Stimulated activated naive CD8-positive, alpha-beta T cell treated with anti-CD3 and anti-CD28 coated beads, Interleukin-15, amount 100 ng/mL, for 72 hours (primary cell): ENCODE data around the gene KIF16B.
A peak's percentile ranks its signal among the peaks of the same experiment; 100 is the strongest.

Experiments
- ATAC-seq: fragments of 150-1000 bp; cut with Tn5 transposase; 2 replicates; pipeline ENCODE4 v1.10.0; 2021; ENCODE audit warnings: mild to moderate bottlenecking, moderate library complexity
- DNase-seq, 2 donors: peaks; one replicate each; pipeline ENCODE4 v3.0.0; 2021 to 2022
- H3K27ac Mint-ChIP-seq, 2 donors: one replicate each; pipeline ENCODE4 v1.8.0; 2022; ENCODE audit warnings: mild to moderate bottlenecking in 2 of 2, mixed read lengths in 2 of 2, moderate library complexity in 2 of 2
- H3K27me3 Mint-ChIP-seq: one replicate; pipeline ENCODE4 v1.8.0; 2022; ENCODE audit warnings: mixed read lengths
- H3K4me1 Mint-ChIP-seq: one replicate; pipeline ENCODE4 v1.8.0; 2022; ENCODE audit warnings: mild to moderate bottlenecking, mixed read lengths
- H3K4me3 Mint-ChIP-seq, 2 donors: one replicate each; pipeline ENCODE4 v1.8.0; 2022; ENCODE audit warnings: mild to moderate bottlenecking in 2 of 2, mixed read lengths in 2 of 2, moderate library complexity in 1 of 2
- H3K9me3 Mint-ChIP-seq, 2 donors: one replicate each; pipeline ENCODE4 v1.8.0; 2022; ENCODE audit warnings: mixed read lengths in 2 of 2

Gene KIF16B

DNA sequence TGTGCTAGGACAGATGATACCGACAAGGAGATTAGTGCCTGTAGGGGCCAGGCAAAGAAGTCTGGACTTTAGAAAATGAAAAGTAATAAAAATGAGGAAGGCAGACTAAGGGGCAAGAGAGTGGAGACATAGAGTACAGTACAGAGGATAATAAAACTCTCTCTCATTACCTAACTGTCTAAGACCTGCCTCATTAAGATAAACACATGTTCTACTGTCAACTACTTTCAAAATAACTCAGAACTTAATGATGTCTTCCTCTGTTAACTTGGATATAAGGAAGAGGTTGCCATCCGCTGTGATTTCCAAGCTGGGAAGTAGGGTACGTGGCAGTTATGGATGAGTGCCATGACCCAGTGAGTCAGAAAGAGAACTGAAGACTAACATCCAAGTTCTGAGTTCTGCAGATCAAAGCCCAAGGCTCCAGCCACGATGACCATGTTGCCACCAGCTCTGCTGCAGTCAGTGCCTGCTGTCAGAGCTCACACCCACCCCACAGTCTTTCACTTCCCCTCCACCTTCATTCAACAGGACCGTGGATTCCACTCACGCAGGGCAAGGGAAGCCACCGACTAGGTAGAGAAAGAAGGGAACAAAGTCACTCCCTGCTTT is 81.8 kb downstream of the KIF16B start:
- Mint-ChIP-seq H3K4me3 (no peak overlapping the region), H3K27ac (no peak overlapping the region), H3K4me1 (no peaks in the 10 kb centered on the region), H3K9me3 (no peaks in the 10 kb centered on the region), H3K27me3 (no peaks in the 10 kb centered on the region)
- no peak for ATAC-seq
- DNase-seq, result no peak

DNA sequence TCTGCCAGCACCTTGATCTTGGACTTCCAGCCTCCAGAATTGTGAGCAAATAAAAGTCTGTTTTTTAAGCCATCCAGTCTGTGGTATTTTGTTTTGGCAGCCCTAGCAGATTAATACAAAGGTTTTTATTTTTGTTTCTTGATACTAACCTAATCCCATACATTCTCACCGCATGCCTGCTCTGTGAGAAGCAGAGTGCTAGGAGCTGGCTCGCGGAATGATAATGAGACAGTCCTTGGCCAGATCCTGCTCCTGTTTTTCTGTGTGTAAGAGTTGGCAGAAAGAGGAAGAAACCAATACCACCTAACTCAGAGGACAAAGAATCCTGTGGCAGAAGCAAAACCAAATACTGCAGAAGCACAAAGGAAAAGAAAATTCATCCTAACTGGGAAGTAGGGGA is 82.6 kb downstream of the KIF16B start:
- no peak for ATAC-seq
- Mint-ChIP-seq H3K27ac (peak overlapping the region in 1 of 2 donors; percentile 2), H3K27me3 (no peaks in the 10 kb centered on the region), H3K4me1 (no peaks in the 10 kb centered on the region), H3K9me3 (no peaks in the 10 kb centered on the region), H3K4me3 (no peak overlapping the region)
- DNase-seq, result no peak

DNA sequence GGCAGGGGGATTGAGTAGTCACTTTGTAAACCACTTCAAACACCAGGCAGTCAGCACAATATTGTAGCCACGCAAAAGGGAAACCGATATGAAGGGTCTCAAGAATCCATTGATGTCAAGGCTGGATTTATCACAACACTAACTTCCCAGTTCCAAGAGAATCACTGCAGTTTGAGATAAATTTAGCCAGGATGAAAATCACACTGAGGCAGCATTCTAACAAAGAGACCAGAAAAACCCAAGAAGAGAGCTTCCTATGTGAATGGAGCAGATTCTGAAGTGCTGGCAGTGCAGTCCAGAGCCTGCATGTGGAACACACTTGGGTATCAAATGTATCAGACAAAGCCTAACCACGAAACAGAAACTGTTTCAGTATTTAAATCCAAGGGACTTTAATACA is 84.6 kb downstream of the KIF16B start:
- DNase-seq (no peak), ATAC-seq (no peak)
- H3K27me3 Mint-ChIP-seq, result no peaks in the 10 kb centered on the region
- H3K4me3 Mint-ChIP-seq, result no peak overlapping the region
- no peaks in the 10 kb centered on the region for H3K9me3 Mint-ChIP-seq
- H3K27ac Mint-ChIP-seq, result peak overlapping the region in 1 of 2 donors; percentile 5
- no peaks in the 10 kb centered on the region for H3K4me1 Mint-ChIP-seq

- Mint-ChIP-seq H3K4me1 (no peaks in the 10 kb centered on the region), H3K4me3 (no peak overlapping the region), H3K27ac (peak overlapping the region in 1 of 2 donors; percentile 5), H3K9me3 (no peaks in the 10 kb centered on the region), H3K27me3 (no peaks in the 10 kb centered on the region)
- no peak for DNase-seq
- ATAC-seq, result no peak
These were observed 85.2 kb downstream of the KIF16B start for GRCh38 chr20:16488086-16488485.

- H3K27ac Mint-ChIP-seq, result no peak overlapping the region
- ATAC-seq (no peak), DNase-seq (no peak)
- no peaks in the 10 kb centered on the region for H3K4me1 Mint-ChIP-seq
- H3K27me3 Mint-ChIP-seq, result no peaks in the 10 kb centered on the region
- H3K9me3 Mint-ChIP-seq, result no peaks in the 10 kb centered on the region
- H3K4me3 Mint-ChIP-seq, result no peak overlapping the region
These were observed 86.7 kb downstream of the KIF16B start for GRCh38 chr20:16486532-16486931.

GRCh38 chr20:16485401-16485800 is 87.8 kb downstream of the KIF16B start:
- Mint-ChIP-seq H3K4me3 (no peak overlapping the region), H3K27me3 (no peaks in the 10 kb centered on the region), H3K4me1 (no peaks in the 10 kb centered on the region), H3K27ac (no peak overlapping the region), H3K9me3 (no peaks in the 10 kb centered on the region)
- DNase-seq (no peak), ATAC-seq (no peak)

GRCh38 chr20:16483024-16483423 is 90.2 kb downstream of the KIF16B start:
- Mint-ChIP-seq H3K27ac (no peak overlapping the region), H3K4me3 (no peak overlapping the region), H3K4me1 (peaks cover under 1% of the 10 kb centered on the region), H3K9me3 (no peaks in the 10 kb centered on the region), H3K27me3 (no peaks in the 10 kb centered on the region)
- no peak for ATAC-seq
- no peak for DNase-seq

DNA sequence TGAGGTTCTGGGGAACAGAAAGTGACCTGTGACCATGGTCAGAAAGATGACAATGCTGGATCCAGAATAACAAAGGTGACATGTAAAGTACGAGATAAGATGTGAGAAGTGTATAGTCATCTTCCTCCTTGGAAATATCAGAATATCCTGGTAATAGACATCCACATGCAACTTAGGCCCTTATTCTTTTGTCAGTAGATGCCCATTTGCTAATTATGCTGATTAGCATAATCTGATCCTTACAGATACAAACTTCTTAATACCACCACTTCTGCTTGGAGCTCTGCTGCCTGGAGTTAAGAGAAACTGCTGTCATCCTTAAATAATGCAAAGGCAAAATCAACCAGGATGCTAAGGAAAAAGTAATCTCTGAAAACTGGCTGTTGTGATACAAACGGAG is 91.3 kb downstream of the KIF16B start:
- no peaks in the 10 kb centered on the region for H3K27me3 Mint-ChIP-seq
- no peak overlapping the region for H3K27ac Mint-ChIP-seq
- ATAC-seq (no peak), DNase-seq (no peak)
- no peaks in the 10 kb centered on the region for H3K9me3 Mint-ChIP-seq
- H3K4me1 Mint-ChIP-seq, result peaks cover 8% of the 10 kb centered on the region
- no peak overlapping the region for H3K4me3 Mint-ChIP-seq

DNA sequence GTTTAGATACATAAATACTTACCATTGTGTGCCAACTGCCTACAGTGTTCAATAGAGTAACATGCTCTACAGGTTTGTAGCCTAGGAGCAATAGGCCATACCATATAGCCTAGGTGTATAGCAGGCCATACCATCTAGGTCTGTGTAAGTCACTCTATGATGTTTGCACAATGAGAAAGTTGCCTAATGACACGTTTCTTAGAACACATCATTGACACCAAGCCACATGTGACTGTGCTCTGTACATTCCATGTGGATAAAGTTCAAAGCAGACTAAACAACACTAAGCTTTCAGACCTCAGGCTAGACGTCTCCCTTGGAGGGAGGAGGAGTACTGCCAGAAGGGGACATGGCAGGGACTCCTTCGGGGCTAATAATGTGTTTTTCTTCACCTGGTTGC is 93.6 kb downstream of the KIF16B start:
- Mint-ChIP-seq H3K4me1 (peaks cover 8% of the 10 kb centered on the region), H3K9me3 (no peaks in the 10 kb centered on the region), H3K27me3 (no peaks in the 10 kb centered on the region), H3K4me3 (no peak overlapping the region), H3K27ac (no peak overlapping the region)
- no peak for DNase-seq
- ATAC-seq, result no peak

DNA sequence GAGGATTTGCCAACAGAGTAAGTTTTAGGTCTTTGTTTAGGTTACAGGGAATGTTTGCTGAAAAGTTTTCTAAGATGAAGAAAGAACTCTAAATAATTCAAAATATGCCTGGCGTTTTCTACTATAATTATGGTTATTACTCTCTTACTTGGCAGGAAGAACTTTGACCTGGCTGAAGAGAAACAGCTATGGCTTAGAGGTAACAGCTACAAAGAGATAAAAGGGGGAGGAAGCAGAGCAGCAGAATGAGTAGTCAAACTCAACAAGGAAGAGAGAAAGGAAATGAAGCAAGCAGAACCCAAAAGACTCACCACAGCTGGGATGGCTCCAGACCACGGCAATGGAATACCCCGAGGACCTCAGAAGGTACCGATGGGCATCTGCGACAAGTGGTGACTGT is 95.6 kb downstream of the KIF16B start:
- no peak overlapping the region for H3K4me3 Mint-ChIP-seq
- DNase-seq (no peak), ATAC-seq (no peak)
- H3K27me3 Mint-ChIP-seq, result no peaks in the 10 kb centered on the region
- H3K27ac Mint-ChIP-seq, result peak overlapping the region; percentile 4 to 72
- no peaks in the 10 kb centered on the region for H3K9me3 Mint-ChIP-seq
- H3K4me1 Mint-ChIP-seq, result peaks cover 8% of the 10 kb centered on the region

DNA sequence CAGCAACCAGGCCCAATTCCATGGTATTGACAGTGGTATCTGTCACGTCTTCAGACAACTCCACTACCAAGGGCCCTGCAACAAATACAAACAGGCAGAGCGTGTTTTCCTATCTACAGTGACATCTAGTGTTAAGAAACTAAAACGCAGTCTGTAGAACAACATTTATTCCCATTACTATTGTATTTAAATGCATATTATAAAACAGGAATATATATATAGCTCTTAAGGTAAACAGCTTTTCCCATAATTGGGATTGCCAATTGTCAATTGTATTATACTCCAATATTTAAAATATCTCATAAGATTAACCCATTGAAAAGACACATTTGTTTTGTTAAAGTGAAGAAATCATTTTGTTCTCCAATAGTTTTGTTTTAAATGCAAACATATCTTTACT is 97.2 kb downstream of the KIF16B start:
- no peaks in the 10 kb centered on the region for H3K27me3 Mint-ChIP-seq

GRCh38 chr20:16475225-16475624 is 98.0 kb downstream of the KIF16B start:
- H3K27ac Mint-ChIP-seq, result no peak overlapping the region

More for the DNA sequence above, 97.2 kb downstream of the KIF16B start:
- no peaks in the 10 kb centered on the region for H3K9me3 Mint-ChIP-seq
- peaks cover 8% of the 10 kb centered on the region for H3K4me1 Mint-ChIP-seq
- DNase-seq (no peak), ATAC-seq (no peak)
- H3K27ac Mint-ChIP-seq, result no peak overlapping the region
- H3K4me3 Mint-ChIP-seq, result no peak overlapping the region

GRCh38 chr20:16474363-16474762 is 98.9 kb downstream of the KIF16B start:
- no peaks in the 10 kb centered on the region for H3K27me3 Mint-ChIP-seq
- DNase-seq (no peak), ATAC-seq (no peak)
- H3K4me3 Mint-ChIP-seq, result no peak overlapping the region
- no peaks in the 10 kb centered on the region for H3K9me3 Mint-ChIP-seq
- H3K4me1 Mint-ChIP-seq, result peaks cover 8% of the 10 kb centered on the region
- H3K27ac Mint-ChIP-seq, result no peak overlapping the region

More at GRCh38 chr20:16475225-16475624, 98.0 kb downstream of the KIF16B start:
- Mint-ChIP-seq H3K9me3 (no peaks in the 10 kb centered on the region), H3K4me3 (no peak overlapping the region), H3K4me1 (peaks cover 8% of the 10 kb centered on the region), H3K27me3 (no peaks in the 10 kb centered on the region)
- no peak for DNase-seq
- ATAC-seq, result no peak

- no peak overlapping the region for H3K4me3 Mint-ChIP-seq
- no peaks in the 10 kb centered on the region for H3K9me3 Mint-ChIP-seq
- H3K27ac Mint-ChIP-seq, result no peak overlapping the region
- ATAC-seq (no peak), DNase-seq (no peak)
- H3K4me1 Mint-ChIP-seq, result no peaks in the 10 kb centered on the region
- no peaks in the 10 kb centered on the region for H3K27me3 Mint-ChIP-seq
These were observed 101.0 kb downstream of the KIF16B start for GRCh38 chr20:16472045-16472872.

DNA sequence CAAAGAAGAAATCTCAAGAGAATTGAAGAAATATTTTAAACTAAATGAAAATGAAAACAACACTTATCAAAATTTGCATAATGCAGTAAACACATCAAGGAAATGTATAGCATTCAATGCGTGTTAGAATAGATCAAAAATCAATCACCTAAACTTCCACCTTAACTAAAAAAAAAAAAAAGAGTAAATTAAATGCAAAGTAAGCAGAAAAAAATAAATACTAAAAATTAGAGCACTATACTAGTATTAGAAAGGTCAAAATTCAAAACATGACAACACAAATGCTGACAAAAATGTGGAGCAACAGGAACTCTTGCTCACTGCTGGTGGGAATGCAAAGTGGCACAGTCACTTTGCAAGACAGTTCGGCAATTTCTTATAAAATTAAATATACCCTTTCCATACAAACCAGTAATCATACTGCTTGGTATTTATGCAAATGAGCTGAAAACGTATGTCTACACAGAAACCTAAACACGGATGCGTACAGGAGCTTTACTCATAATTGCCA is 103.8 kb downstream of the KIF16B start:
- ATAC-seq, result no peak
- Mint-ChIP-seq H3K27ac (no peak overlapping the region), H3K4me3 (no peak overlapping the region), H3K4me1 (no peaks in the 10 kb centered on the region), H3K27me3 (no peaks in the 10 kb centered on the region), H3K9me3 (peaks cover 5 to 7% of the 10 kb centered on the region in 2 donors)
- DNase-seq, result no peak

- H3K27me3 Mint-ChIP-seq, result no peaks in the 10 kb centered on the region
- peaks cover 5 to 14% of the 10 kb centered on the region in 2 donors for H3K9me3 Mint-ChIP-seq
- no peak for DNase-seq
- no peaks in the 10 kb centered on the region for H3K4me1 Mint-ChIP-seq
- no peak overlapping the region for H3K4me3 Mint-ChIP-seq
- ATAC-seq, result no peak
- H3K27ac Mint-ChIP-seq, result no peak overlapping the region
These were observed 110.5 kb downstream of the KIF16B start for GRCh38 chr20:16462711-16463110.
